Measurements from ENCODE around the gene DENND1B.

Gene DENND1B

DNA sequence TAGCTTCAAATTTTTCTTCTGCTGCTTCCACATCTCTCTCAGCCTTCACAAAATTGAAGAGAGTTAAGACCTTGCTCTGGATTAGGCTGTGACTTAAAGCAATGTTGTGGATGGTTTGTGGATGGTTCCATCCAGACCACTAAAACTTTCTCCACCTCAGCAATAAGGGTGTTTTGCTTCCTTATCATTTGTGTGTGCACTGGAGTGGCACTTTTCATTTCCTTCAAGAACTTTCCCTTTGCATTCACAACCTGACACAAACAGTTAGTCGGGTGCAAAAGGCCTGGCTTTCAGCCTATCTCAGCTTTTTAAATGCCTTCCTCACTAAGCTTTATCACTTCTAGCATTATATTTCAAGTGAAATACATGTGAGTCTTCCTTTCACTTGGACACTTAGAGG lies 30.3 kb downstream of the DENND1B start:
- no peak for DNase-seq

DNA sequence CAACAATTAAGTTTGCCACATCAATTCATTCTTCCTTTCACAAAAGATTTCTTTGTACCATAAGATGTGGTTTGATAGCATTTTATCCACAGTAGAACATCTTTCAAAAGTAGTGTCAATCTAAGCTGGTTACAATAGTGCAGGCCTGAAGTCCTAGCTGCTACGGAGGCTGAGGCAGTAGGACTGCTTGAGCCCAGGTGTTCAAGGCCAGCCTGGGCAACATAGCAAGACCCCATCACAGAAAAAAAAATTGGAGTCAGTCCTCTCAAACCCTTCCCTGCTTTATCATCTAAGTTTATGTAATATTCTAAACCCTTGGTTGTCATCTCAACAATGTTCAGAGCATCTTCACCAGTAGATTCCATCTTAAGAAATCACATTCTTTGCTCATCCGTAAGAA lies 31.7 kb downstream of the DENND1B start:
- DNase-seq = no peak

DNA sequence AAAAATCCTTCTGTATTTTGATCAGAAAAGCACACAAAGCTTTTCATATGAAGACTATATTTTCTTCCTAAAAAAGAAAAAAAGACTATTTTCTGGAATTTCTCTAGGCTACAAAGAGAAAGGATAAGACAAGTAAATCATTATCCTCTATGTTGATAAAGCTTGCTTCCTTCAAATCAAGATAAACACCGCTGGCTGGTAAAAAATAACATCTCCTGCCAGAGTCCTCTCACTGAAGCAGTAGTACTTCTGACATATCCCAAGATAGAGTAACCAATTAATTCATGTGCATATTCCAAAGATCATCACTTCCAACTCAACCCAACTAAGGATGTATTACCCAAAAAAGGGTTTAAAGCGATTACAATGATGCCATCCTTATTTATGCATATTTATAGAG lies 34.3 kb downstream of the DENND1B start:
- no peak for DNase-seq

DNA sequence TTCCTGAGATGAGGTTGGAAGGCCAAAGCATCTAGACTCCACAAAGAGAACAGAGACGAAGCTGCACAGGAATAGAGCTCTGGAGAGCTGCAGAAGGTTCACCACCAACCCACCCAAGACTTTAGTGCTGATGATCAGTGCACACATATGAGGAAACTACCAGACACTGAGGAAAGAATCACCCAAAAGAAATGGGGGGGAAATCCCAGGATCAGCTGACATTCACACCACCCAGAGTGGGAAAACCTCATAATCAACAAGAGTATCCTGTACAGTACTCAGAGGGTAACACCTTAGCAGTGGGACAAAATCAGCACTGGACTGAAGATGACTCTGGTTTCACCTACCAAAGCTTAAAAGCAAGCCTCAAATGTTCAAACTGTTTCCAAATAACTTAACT lies 36.4 kb downstream of the DENND1B start:
- DNase-seq = no peak

DNA sequence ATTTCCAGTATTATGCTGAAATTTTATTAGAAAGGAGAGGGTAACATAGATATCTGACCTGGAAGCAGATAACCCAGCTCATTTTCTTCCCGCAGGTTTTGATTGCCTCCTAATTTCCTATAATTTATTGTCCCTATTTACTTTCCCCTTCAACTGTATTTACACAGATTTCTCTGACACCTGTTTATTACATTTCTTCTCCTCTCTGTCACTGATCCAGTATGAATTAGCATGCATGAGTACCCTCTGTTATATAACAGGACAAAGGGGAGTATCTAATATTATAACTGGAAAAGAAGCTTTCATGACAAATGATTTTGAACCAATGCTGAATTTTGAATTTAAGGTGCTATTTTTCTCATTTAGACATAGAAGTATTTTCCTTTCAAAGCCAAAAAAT lies 37.4 kb downstream of the DENND1B start:
- DNase-seq = no peak

DNA sequence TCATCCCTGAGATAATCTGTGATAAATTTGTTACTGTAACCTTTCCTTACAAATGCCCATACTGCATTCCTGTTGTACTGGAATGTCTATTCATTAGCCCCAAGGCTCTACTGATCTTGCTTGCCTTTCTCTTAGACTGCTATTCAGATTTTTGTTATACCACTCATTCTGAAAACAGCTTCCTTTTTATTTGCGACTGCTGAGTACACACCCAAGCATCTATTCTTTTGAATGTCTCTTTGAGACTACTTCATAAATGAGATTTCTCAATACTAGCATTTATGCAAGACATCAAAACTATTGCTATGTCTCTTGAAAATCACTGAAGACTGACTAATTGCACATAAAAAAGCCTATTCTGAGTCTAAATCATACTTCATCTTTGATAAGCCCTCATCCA lies 38.6 kb downstream of the DENND1B start:
- peak; percentile 57 for DNase-seq

DNA sequence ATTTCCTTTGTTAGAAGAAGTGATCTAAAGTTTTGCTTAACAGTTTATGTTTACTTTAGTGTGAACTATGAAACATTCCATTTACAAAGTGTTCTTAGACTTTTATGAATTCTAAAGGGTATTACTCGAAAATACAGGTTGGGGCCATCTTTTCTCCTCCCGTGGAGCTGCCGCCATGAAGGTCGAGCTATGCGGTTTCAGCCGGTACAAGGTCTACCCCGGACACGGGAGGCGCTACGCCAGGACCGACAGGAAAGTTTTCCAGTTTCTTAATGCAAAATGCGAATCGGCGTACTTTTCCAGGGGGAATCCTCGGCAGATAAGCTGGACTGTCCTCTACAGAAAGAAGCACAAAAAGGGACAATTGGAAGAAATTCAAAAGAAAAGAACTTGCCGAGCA lies 39.8 kb downstream of the DENND1B start:
- DNase-seq = no peak

DNA sequence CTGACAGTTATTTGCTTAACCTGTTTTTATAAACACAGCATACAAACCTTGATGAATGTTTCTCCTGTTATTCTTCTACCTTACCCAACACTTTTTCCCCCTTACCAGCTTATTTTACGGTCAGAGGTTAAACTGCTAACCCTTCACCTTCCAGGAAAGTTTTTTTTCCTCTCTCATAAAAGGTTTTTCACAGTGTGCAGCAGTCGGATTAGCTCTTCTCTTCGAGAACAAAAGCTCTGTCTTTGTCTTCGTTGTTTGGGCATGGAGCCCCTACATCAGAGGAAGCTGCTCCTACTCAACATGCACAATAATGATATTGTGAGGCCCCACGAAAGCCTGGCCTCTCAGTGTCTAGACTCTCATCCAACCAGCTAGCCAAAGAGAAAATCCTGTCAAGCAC lies 42.0 kb downstream of the DENND1B start:
- no peak for DNase-seq

DNA sequence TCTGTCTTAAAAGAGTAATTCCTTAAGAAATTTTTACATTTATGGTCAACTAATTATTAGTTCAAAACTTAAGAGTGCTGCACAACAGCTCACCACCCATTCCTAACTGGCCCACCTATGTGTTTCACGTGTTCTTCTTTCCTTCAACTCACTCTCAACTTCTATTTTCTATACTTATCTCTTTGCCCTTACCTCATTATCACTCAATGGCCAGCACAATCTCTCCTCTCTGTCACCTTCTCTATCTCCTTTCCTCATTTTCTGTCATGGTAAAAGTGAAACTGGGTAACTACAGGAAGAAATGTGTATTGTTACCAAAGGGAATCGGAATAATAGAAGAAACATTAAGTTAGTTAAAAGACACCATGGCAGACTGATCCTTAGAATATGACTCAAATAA lies 43.1 kb downstream of the DENND1B start:
- DNase-seq = no peak

DNA sequence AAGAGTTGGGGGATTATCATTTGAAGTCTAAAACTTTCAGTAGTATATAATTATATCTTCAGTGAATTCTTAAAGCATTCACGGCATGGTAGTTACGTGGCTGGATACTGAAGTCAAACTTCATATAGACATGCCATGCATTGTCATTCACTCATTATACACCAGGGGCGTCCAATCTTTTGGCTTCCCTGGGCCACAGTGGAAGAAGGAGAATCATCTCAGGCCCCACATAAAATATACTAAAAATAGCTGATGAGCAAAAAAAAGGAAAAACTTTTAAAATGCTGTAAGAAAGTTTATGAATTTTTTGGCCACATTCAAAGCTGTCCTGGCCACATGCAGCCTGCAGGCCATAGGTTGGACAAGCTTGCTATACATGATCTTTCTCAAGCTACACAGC lies 43.8 kb downstream of the DENND1B start:
- no peak for DNase-seq

DNA sequence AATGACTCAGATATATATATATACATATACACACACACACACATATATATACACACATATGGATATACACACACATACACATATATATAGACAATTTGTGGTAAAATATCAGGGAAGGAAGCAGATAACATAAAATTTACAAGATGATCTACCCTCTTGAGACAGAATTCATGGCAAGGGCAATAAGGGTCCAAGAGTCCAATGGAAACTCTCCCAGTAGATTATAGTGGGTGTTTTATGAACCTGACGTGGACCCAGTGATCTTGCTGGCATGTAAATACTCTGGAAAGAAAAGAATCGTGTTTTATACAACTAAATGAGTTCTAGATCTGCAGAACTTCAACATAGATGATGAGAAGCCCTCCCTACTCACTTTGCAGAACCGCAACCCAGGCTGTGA lies 49.3 kb downstream of the DENND1B start:
- no peak for DNase-seq

DNA sequence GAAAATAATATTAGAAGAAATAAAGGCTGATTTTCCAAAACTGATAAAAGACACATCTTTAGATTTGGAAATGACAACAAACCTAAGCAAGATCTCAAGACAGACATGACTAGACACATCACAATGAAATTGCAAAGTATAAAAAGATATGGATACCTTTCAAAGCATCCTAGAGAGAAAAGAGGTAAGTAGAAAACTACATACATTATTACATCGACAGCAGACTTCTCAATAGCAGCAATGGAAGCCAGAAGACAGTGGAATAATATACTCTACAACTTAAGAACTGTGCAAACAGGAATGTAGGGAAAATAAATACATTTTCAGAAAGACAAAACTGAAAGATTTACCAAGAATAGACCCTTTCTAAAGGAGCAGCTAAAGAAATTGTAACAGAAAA lies 50.2 kb downstream of the DENND1B start:
- peak; percentile 15 for DNase-seq

DNA sequence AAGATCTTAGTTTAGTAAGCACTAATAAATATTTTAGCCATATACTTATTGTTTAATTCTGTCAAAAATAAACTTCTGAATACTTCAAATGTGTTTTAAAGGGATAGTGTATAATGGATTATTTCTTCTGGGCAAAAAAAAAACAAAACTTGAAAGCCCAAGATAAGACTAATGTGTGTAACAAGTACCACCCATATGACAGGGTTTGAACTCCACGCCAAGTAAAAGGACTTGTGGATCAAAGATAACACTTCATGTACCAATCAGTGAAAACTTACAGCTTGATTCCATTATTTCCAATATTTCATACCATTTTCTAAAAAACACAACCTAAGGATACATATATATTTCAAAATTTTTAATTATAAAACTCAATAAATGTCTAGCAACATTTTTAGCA lies 59.5 kb downstream of the DENND1B start:
- no peak for DNase-seq

DNA sequence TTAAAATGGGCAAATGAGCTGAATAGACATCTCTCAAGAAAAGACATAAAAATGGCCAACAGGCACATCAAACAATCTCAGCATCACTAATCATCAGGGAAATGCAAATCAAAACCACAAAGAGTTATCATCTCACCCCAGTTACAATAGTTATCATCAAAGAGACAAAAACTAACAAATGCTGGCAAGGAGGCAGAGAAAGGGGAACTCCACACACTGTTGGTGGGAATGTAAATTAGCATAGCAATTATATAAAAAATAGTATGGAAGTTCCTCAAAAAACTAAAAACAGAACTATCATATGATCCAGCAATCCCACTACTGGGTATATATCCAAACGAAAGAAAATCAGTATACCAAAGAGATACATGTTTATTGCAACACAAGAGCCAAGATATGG lies 68.7 kb downstream of the DENND1B start:
- no peak for DNase-seq

DNA sequence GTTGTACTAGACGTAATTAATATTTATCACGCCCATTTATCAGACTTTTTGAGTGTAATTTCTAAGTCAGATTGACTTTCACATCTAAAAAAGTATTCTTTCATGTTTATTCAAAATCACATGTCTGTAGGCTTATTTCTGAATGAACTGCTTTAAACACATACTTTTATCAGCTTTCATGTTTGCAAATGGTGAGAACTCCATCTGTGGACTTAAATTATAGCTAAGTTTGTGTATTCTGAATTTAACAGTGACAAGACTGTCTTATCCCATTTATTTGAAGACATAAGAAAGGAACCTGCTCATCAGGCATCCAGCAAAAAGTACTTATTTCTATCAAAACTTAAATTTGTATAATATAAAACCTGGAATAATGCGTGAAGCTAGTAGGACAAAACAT lies 69.3 kb downstream of the DENND1B start:
- no peak for DNase-seq

DNA sequence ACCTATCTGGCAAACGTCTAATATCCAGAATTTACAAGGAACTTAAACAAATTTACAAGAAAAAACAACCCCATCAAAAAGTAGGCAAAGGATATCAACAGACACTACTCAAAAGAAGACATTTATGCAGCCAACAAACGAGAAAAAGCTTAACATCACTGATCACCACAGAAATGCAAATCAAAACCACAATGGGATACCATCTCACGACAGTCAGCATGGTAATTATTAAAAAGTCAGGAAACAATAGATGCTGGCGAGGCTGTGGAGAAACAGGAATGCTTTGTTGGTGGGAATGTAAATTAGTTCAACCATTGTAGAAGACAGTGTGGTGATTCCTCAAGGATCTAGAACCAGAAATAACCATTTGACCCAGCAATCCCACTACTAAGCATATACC lies 74.6 kb downstream of the DENND1B start:
- DNase-seq = peak; percentile 21

DNA sequence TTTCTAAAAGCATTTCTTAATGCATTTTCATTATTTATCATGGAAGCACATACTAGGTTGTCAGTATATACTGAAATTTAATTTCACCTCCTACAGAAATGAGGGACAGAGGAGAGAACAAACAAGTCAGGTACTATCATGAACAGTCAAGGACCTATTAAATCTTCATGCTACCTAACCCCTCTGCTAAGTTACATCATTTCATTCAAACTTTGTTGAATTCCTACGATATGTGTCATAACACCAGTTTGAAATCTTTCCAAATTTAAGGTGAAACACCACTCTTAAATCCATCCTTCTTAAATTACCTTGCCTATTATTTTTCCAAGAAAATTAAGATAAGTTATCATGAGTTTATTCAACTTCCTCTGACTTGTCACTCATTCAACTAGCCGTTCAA lies 78.9 kb downstream of the DENND1B start:
- peak; percentile 22 for DNase-seq

DNA sequence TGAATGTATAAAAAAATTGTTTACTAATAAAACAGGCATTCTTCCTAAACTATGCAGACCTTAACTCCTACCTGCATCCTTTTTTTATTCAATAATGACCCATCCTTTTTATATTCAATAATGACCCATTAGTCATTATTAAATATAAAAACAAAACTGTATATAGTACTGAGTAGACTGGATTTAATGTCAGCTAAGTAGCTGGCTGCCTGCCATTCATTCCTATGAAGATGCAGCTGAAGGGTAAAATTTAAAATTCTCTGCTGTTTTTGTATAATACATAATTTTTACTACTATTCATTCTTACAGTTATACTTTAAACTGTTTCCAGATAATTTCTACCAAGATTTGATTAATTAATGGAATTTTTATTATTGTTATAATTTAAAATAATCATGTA lies 79.3 kb downstream of the DENND1B start:
- DNase-seq = peak; percentile 18

DNA sequence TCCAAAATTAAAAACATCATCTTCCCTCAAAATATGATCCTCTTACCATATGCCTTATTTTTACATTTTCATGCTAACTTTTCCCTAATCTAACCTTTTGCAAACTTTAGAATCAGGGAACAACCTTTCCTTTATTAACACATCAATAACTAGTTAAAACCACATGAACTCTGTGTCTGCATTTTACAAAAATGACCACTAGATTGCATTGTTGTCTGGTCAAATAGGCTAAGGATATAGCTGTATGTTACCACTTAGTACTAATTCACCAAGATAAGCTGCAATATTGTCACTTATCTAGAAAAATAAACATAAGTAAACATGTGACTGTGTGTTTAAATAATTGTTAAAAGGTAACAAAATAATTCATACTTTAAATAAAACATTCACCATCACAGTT lies 82.3 kb downstream of the DENND1B start:
- no peak for DNase-seq

DNA sequence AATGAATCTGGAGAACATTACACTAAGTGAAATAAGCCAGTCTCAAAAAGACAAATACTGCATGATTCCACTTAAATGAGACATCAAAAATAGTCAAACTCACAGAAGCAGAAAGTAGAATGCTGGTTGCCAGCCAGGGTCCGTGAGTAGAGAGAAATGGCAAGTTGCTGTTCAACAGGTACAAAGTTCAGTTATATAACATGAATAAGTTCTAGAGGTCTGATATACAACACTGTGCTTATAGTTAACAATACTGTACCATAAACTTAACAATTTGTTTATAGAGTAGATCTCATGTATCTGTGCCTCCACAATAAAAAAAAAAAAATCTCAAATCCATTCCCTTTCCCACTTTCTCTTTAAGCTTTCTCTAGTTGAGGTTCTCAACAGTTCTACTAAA lies 83.5 kb downstream of the DENND1B start:
- no peak for DNase-seq

DNA sequence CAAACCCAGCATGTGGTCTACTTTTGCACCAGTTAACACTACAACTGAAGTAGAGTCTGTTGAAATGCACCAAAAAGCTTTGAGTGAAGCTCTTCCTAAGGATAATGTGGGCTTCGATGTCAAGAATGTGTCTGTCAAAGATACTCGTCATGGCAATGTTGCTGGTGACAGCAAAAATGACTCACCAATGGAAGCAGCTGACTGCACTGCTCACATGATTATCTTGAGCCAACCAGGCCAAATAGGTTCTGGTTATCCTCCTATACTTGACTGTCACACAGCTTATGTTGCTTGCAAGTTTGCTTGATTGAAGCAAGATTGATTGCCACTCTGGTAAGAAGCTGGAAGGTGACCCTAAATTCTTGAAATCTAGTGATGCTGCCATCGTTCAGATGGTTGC lies 85.2 kb downstream of the DENND1B start:
- DNase-seq = no peak

DNA sequence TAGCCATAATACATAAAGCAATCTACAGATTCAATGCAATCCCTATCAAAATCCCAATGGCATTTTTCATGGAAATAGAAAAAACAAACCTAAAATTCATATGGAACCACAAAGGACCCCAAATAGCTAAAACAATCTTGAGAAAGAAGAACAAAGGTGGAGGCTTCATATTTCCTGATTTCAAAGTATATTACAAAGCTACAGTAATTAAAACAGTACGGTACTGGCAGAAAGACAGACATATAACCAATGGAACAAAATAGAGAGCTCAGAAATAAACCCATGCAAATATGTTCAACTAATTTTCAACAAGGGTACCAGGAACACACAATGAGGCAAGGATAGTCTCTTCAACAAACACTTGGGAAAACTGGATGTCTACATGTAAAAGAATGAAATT lies 87.0 kb downstream of the DENND1B start:
- no peak for DNase-seq

DNA sequence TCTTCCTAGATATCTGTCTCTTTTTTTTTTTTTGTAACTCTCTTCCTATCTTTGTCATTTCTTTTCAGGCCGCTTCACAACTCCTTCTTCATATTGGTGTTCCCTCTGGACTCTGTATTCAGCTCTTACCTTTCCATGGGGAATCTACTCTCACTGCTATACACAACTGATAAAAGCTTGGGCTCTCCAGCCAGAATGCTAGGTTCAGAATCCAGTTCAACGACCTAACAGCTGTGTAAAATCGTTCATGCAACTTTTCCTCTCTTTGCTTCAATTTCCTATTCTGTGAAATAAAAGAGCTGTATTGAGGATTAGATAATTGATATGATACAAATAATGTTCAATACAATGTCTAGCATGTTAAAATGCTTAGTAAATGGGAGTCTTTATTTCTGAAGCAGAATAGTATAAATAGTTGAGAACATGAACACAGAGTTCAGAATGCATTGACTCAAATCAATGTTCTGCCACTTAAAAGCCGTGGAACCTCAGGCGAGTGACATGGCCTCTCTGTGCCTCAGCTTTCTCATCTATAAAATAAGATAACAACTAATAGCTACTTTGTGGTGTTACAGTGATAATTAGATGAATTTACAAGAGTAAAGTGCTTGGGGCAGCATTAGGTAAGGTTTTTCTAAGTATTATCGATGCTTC lies 88.5 kb downstream of the DENND1B start:
- no peak for DNase-seq

DNA sequence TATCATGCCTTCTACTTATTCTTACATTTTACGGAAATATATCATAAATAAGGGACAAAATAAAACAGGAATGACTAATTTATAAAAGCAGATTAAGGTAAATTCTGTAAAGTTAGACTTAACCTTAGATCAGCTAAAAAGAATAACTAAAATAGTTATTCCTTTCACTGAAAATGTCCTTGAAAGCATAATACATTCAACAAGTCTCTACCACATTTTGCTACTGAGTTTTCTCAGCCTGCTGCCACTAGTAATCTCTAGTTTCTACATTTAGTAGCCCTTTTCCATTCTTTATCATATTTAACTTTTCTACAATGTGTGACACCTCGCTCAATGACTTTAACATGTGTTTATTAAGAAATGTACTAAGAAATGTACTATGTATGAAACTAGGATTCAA lies 89.0 kb downstream of the DENND1B start:
- no peak for DNase-seq

DNA sequence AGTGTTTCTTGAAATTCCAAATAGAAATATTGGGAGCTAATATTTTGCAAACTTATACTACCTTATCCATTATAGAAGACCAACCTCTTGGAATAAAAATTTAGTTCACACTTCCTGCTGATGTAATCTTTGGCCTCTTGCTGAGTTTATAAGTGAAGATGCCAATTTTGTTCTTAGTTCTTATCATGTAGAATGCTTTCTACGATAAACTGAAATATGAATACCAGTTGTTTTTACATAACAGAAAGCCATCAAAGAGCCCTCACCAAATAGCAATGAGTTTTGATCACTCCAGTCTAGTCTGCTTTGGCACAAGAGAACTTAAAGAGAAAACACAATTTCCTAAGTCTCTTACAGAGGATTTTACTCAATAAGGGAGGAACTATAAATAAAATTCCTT lies 89.5 kb downstream of the DENND1B start:
- peak; percentile 6 for DNase-seq
